ENCODE data around the gene NTN3. TPM values are rescaled to one million over a fixed set of nuclear protein-coding genes. Genes with fewer than 3 reads are reported as not detected.

The NTN3 gene
- total and polyA plus RNA-seq, 12 donors = 0.16 to 1.5 (median 0.32) TPM; not detected in 3

DNA sequence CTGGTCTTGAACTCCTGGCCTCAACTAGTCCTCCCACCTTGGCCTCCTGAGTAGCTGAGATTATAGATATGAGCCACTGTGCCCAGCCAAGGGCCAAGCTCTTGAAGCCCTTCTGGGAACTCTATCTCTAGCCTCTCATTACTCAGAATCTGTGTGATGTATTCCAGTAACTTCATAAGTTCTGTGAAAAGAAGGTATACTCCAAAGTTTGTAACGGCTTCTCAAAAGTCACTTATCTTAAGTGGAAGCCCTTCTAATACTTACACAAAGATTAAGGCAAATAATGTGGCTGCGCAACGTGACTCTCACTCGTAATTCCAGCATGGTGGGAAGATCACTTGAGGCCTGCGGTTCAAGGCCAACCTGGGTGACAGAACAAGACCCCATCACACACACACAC lies 23.5 kb downstream of the NTN3 start:
- Histone ChIP-seq H3K4me1 (replicated peaks in 1 of 2) (peaks cover 0 to 15% of the 10 kb centered on the region in 2 donors), H3K27me3 (no peaks in the 10 kb centered on the region), H3K9me3 (replicated peaks in 1 of 3) (no peaks in the 10 kb centered on the region), H3K27ac (no peak overlapping the region), H3K4me3 (no peak overlapping the region), H3K36me3 (replicated peaks in 1 of 2) (peaks cover 0 to 9% of the 10 kb centered on the region in 2 donors)
- TF ChIP-seq, protein P1, sequence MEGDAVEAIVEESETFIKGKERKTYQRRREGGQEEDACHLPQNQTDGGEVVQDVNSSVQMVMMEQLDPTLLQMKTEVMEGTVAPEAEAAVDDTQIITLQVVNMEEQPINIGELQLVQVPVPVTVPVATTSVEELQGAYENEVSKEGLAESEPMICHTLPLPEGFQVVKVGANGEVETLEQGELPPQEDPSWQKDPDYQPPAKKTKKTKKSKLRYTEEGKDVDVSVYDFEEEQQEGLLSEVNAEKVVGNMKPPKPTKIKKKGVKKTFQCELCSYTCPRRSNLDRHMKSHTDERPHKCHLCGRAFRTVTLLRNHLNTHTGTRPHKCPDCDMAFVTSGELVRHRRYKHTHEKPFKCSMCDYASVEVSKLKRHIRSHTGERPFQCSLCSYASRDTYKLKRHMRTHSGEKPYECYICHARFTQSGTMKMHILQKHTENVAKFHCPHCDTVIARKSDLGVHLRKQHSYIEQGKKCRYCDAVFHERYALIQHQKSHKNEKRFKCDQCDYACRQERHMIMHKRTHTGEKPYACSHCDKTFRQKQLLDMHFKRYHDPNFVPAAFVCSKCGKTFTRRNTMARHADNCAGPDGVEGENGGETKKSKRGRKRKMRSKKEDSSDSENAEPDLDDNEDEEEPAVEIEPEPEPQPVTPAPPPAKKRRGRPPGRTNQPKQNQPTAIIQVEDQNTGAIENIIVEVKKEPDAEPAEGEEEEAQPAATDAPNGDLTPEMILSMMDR (IDR thresholded peaks at IDR 0.05) = no peak
- no peak for TF ChIP-seq POLR2A (IDR thresholded peaks at IDR 0.05)
- WGBS, 4 donors = 86 to 93% (median 89%) methylated on average over 5 of the region's 5 CpGs
- DNase-seq = no peak
- intact Hi-C loops (cut with DNase I) = loop anchor here (5.0 to 10.0 kb wide), 3 partner anchors 47 to 200 kb away; no protein-coding TSS in a partner anchor

DNA sequence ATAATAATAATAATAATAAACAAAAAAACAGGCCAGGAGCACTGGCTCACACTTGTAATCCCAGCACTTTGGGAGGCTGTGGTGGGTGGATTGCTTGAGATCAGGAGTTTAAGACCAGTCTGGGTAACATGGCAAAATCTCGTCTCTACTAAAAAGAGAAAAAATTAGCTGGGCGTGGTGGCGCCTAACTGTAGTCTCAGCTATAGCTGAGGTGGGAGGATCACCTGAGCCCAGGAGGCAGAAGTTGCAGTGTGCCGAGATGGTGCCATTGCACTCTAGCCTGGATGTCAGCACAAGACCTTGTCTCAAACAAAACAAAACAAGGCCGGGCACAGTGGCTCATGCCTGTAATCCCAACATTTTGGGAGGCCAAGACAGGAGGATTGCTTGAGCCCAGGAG lies 23.9 kb downstream of the NTN3 start:
- Histone ChIP-seq H3K9me3 (replicated peaks in 1 of 3) (no peaks in the 10 kb centered on the region), H3K27ac (no peak overlapping the region), H3K4me3 (no peak overlapping the region), H3K4me1 (replicated peaks in 1 of 2) (peaks cover 0 to 15% of the 10 kb centered on the region in 2 donors), H3K27me3 (no peaks in the 10 kb centered on the region), H3K36me3 (replicated peaks in 1 of 2) (peaks cover 0 to 9% of the 10 kb centered on the region in 2 donors)
- TF ChIP-seq, protein P1 (IDR thresholded peaks at IDR 0.05) = no peak
- no peak for TF ChIP-seq POLR2A (IDR thresholded peaks at IDR 0.05)
- no peak for DNase-seq
- intact Hi-C loops (cut with DNase I) = loop anchor here (5.0 to 10.0 kb wide), 3 partner anchors 48 to 200 kb away; no protein-coding TSS in a partner anchor
- 83 to 95% (median 88%) methylated on average over 5 of the region's 5 CpGs for WGBS, 4 donors

DNA sequence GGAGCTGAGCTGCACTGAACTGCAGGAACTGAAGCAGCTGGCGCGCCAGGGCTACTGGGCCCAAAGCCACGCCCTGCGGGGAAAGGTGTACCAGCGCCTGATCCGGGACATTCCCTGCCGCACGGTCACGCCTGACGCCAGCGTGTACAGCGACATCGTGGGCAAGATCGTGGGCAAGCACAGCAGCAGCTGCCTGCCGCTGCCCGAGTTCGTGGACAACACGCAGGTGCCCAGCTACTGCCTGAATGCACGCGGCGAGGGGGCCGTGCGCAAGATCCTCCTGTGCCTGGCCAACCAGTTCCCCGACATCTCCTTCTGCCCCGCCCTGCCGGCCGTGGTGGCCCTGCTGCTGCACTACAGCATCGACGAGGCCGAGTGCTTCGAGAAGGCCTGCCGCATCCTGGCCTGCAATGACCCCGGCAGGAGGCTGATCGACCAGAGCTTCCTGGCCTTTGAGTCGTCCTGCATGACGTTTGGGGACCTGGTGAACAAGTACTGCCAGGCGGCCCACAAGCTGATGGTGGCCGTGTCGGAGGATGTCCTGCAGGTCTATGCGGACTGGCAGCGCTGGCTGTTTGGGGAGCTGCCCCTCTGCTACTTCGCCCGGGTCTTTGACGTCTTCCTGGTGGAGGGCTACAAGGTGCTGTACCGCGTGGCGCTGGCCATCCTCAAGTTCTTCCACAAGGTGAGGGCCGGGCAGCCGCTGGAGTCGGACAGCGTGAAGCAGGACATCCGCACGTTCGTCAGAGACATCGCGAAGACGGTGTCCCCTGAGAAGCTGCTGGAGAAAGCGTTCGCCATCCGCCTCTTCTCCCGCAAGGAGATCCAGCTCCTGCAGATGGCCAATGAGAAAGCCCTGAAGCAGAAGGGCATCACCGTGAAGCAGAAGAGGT lies 25.4 kb downstream of the NTN3 start:
- TF ChIP-seq, protein P1 (IDR thresholded peaks at IDR 0.05) = no peak
- no peak for TF ChIP-seq POLR2A (IDR thresholded peaks at IDR 0.05)
- DNase-seq = no peak
- H3K9me3 ChIP-seq (replicated peaks in 1 of 3) = no peaks in the 10 kb centered on the region
- H3K27me3 ChIP-seq = no peaks in the 10 kb centered on the region
- intact Hi-C loops (cut with DNase I) = loop anchor here (5.0 to 10.0 kb wide), 3 partner anchors 49 to 202 kb away; no protein-coding TSS in a partner anchor
- H3K36me3 ChIP-seq (replicated peaks in 1 of 2) = peaks cover 0 to 9% of the 10 kb centered on the region in 2 donors
- H3K4me1 ChIP-seq (replicated peaks in 1 of 2) = peaks cover 0 to 18% of the 10 kb centered on the region in 2 donors
- H3K27ac ChIP-seq = peak overlapping the region in 1 of 5 donors; percentile 47
- H3K4me3 ChIP-seq = no peak overlapping the region
- 94 to 96% (median 95%) methylated on average over 27 to 62 of the region's 62 CpGs for WGBS, 4 donors

DNA sequence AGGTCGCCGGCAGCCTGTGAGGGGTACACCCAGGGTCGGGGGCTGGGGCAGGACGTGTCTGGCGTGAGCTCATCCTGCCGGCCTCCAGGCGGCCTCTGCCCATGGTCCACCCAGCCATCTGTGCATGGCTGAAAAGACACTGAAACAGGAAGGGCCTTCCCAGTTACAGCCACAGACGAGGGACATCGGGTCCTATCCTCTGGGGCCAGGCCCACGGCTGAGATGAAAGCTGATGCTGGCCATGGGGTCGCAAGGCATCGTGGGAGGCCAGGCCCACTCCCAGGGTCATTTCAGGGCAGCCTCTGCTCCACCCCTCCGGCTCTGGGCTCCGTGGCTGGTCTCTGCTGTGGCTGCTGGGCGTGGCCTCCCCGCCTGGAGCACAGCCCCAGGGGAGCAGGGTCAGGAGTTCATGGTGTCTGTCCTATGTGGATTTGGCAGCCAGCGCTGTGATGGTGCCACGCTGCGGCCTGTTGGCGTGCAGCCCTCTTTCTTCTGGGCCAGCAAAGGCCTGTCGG lies 26.1 kb downstream of the NTN3 start:
- 42 to 73% (median 57%) methylated on average over 8 to 21 of the region's 21 CpGs for WGBS, 4 donors
- TF ChIP-seq, protein P1 (IDR thresholded peaks at IDR 0.05) = no peak
- TF ChIP-seq POLR2A (IDR thresholded peaks at IDR 0.05) = no peak
- Histone ChIP-seq H3K4me3 (no peak overlapping the region), H3K36me3 (replicated peaks in 1 of 2) (peaks cover 0 to 9% of the 10 kb centered on the region in 2 donors), H3K4me1 (replicated peaks in 1 of 2) (peaks cover 0 to 24% of the 10 kb centered on the region in 2 donors), H3K27me3 (no peaks in the 10 kb centered on the region), H3K9me3 (replicated peaks in 1 of 3) (no peaks in the 10 kb centered on the region), H3K27ac (peak overlapping the region in 1 of 5 donors; percentile 47)
- intact Hi-C loops (cut with DNase I) = loop anchor here (5.0 to 10.0 kb wide), 3 partner anchors 50 to 202 kb away; no protein-coding TSS in a partner anchor
- peak in 6 of 7 donors; percentile 58 to 82 (median 72) for DNase-seq
